ENCODE data around the gene CDADC1.

DNA sequence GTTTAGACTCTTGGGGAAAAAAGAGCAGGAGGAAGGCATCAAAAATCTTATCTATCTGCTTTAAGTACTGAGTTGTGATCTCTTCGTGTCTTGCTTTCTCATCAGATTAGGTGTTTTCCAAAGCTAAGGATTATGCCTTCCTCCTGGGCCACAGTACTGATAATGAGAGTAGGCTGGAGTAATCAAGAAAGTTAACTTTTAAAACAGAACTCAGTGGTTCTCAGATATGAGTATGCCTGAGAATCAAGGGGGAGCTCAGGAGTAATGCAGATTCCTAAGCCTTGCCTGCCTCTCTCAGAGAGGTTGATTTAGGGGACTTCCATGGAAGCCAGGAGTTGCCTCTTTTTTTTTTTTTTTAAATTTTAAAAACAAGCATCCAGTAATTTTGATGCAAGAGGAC is 23.5 kb downstream of the CDADC1 start:
- TF ChIP-seq CTCF (IDR thresholded peaks at IDR 0.05; ENCODE audit: insufficient read depth, low read depth, low read length) (no peak), EZH2 (IDR thresholded peaks at IDR 0.05; ENCODE audit: insufficient read depth, low read length) (no peak)
